Testis (tissue), 3 donors: ENCODE measurements around the gene HTT. TPM values are rescaled to one million over a fixed set of nuclear protein-coding genes. Genes with fewer than 3 reads are reported as not detected.

ENCODE experiments used
- DNase-seq: peaks from one replicate; pipeline ENCODE4 v3.0.0-alpha.2; 2019
- H3K27ac ChIP-seq, 2 donors: fragments of 200-600 bp; sonication (generic); one replicate each; pipeline ENCODE4 v1.5.1; 2019
- H3K27me3 ChIP-seq: fragments of 200-600 bp; sonication (generic); one replicate; pipeline ENCODE4 v1.5.1; 2019
- H3K36me3 ChIP-seq: fragments of 200-600 bp; sonication (generic); one replicate; pipeline ENCODE4 v1.5.1; 2017; ENCODE audit warnings: low read depth; ENCODE audit errors: missing control alignments
- H3K4me1 ChIP-seq: fragments of 200-600 bp; sonication (generic); one replicate; pipeline ENCODE4 v1.5.1; 2019
- H3K4me3 ChIP-seq, 2 donors: fragments of 200-600 bp; sonication (generic); one replicate each; pipeline ENCODE4 v1.5.1; 2017 to 2019
- H3K9me3 ChIP-seq: fragments of 200-600 bp; sonication (generic); one replicate; pipeline ENCODE4 v1.5.1; 2017
- POLR2A ChIP-seq: fragments of 450-650 bp; IDR thresholded peaks from one replicate; pipeline ENCODE4 v1.6.1; 2017; ENCODE audit warnings: antibody characterized with exemption, mild to moderate bottlenecking, moderate library complexity
- WGBS, 2 donors: methylation state at CpG; one replicate each; pipeline ENCODE4 v1.1.5; 2018; 5-methylcytosine and 5-hydroxymethylcytosine counted together
- intact Hi-C: fragments of 100-400 bp; cut with DNase I; formaldehyde crosslinking; loops from one replicate; pipeline ENCODE4 v1.15.1; 2023; ENCODE audit warnings: low total_unique reads
- polyA plus RNA-seq: library from polyadenylated mRNA; stranded (reverse); fragments of 350-450 nt; fragmentation: Illumina TruSeq; extraction: RNeasy Lipid Tissue Mini Kit (QIAGEN cat#74804); gene quantifications from one replicate; pipeline ENCODE4 v1.2.3, GENCODE V29; 2014; ENCODE audit warnings: low read depth, low replicate concordance; ENCODE audit not compliant: insufficient read depth
- total RNA-seq, 2 donors: library from RNA; depleted of rRNA; stranded (reverse); fragments of >200 nt; gene quantifications; one replicate each; pipeline ENCODE4 v1.2.3, GENCODE V29; 2016
- TF ChIP-seq, protein P1 (sequence below), 3 experiments: fragments of 450-650 bp in 2 of 3; fragments of 200-600 bp in 1 of 3; sonication (generic) in 1 of 3; IDR thresholded peaks; one replicate each; pipeline ENCODE4 v1.5.1; 2016 to 2019; ENCODE audit warnings: antibody characterized with exemption in 3 of 3, mild to moderate bottlenecking in 2 of 3, moderate library complexity in 1 of 3

HTT gene
- total and polyA plus RNA-seq, 3 donors from 2014 or later: 45.2 to 168 (median 146) TPM

DNA sequence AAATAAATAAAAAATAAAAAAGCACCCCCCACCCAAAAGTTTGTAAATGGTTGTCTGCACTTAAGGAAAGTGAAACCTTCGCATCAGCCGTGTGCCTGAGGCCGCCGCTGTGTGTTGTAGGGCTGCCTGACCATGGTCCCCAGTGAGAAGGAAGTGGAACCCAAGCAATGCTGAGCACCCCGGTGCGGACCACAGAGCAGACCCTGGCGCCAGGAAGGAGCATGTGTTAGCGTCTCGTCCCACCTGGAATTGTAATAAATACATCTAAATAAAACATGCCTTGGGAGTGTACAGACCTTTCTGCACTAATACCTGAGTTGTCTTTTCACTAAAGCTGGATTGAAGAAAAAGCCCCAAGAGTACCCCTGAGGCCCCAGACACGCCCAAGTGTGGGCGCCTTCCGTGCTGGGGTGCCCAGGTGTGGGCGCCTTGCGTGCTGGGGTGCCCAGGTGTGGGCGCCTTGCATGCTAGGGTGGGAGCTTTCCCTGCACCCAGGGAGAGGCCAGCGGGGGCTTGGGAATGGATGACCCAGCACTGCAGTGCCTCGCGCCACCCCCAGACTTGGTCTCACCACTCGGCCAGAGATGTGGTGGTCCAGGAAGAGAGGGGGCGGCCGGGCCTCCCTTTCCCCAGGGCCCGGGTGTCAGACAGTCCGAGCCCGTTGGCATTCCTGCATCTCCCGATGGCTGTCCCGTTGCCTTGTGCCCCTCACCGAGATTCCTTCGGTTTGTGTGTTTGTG is 33.9 kb upstream of the HTT start:
- Histone ChIP-seq H3K9me3 (no peaks in the 10 kb centered on the region), H3K36me3 (no peaks in the 10 kb centered on the region), H3K4me3 (peak overlapping the region in 1 of 2 donors; percentile 57), H3K4me1 (peaks cover 5% of the 10 kb centered on the region), H3K27ac (no peak overlapping the region), H3K27me3 (no peaks in the 10 kb centered on the region)
- DNase-seq: no peak
- TF ChIP-seq, protein P1, sequence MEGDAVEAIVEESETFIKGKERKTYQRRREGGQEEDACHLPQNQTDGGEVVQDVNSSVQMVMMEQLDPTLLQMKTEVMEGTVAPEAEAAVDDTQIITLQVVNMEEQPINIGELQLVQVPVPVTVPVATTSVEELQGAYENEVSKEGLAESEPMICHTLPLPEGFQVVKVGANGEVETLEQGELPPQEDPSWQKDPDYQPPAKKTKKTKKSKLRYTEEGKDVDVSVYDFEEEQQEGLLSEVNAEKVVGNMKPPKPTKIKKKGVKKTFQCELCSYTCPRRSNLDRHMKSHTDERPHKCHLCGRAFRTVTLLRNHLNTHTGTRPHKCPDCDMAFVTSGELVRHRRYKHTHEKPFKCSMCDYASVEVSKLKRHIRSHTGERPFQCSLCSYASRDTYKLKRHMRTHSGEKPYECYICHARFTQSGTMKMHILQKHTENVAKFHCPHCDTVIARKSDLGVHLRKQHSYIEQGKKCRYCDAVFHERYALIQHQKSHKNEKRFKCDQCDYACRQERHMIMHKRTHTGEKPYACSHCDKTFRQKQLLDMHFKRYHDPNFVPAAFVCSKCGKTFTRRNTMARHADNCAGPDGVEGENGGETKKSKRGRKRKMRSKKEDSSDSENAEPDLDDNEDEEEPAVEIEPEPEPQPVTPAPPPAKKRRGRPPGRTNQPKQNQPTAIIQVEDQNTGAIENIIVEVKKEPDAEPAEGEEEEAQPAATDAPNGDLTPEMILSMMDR (IDR thresholded peaks at IDR 0.05): no peak
- 42 to 78% methylated on average over 13 to 28 of the region's 28 CpGs for WGBS, 2 donors
- intact Hi-C loops: loop anchor here (10.0 kb wide), 1 partner anchor 276 kb away; no protein-coding TSS in a partner anchor

GRCh38 chr4:3041192-3042142 is 33.0 kb upstream of the HTT start:
- no peak for TF ChIP-seq POLR2A
- TF ChIP-seq, protein P1 (IDR thresholded peaks at IDR 0.05): no peak
- no peaks in the 10 kb centered on the region for H3K27me3 ChIP-seq
- H3K4me3 ChIP-seq: peak overlapping the region; percentile 48 to 57
- peaks cover 5% of the 10 kb centered on the region for H3K4me1 ChIP-seq
- DNase-seq: peak; percentile 62
- no peaks in the 10 kb centered on the region for H3K36me3 ChIP-seq
- 17 to 27% methylated on average over 34 to 54 of the region's 57 CpGs for WGBS, 2 donors
- H3K9me3 ChIP-seq: no peaks in the 10 kb centered on the region
- intact Hi-C loops: loop anchor here (10.0 kb wide), 1 partner anchor 277 kb away; no protein-coding TSS in a partner anchor
- H3K27ac ChIP-seq: peak overlapping the region in 1 of 2 donors; percentile 76

- DNase-seq: no peak
- H3K27me3 ChIP-seq: no peaks in the 10 kb centered on the region
- intact Hi-C loops: loop anchor here (10.0 kb wide), 1 partner anchor 277 kb away; no protein-coding TSS in a partner anchor
- TF ChIP-seq, protein P1 (IDR thresholded peaks at IDR 0.05): no peak
- no peak for TF ChIP-seq POLR2A
- 34 to 51% methylated on average over 10 of the region's 10 CpGs for WGBS, 2 donors
- peak overlapping the region in 1 of 2 donors; percentile 76 for H3K27ac ChIP-seq
- no peaks in the 10 kb centered on the region for H3K9me3 ChIP-seq
- peak overlapping the region; percentile 48 to 57 for H3K4me3 ChIP-seq
- H3K4me1 ChIP-seq: peaks cover 5% of the 10 kb centered on the region
- no peaks in the 10 kb centered on the region for H3K36me3 ChIP-seq
These were observed 32.3 kb upstream of the HTT start for GRCh38 chr4:3042226-3042625.

GRCh38 chr4:3043282-3044020 is 31.0 kb upstream of the HTT start:
- 84 to 88% methylated on average over 11 of the region's 11 CpGs for WGBS, 2 donors
- no peak for DNase-seq
- Histone ChIP-seq H3K27me3 (no peaks in the 10 kb centered on the region), H3K27ac (no peak overlapping the region), H3K4me1 (peaks cover 5% of the 10 kb centered on the region), H3K9me3 (no peaks in the 10 kb centered on the region), H3K36me3 (no peaks in the 10 kb centered on the region), H3K4me3 (no peak overlapping the region)
- TF ChIP-seq, protein P1 (IDR thresholded peaks at IDR 0.05): no peak
- no peak for TF ChIP-seq POLR2A
- intact Hi-C loops: loop anchor here (10.0 kb wide), 1 partner anchor 279 kb away; no protein-coding TSS in a partner anchor
